GM11168 (cell line): ENCODE results near the gene TSPYL1.

Source experiments
- in situ Hi-C: fragments of 300-500 bp; cut with MboI; formaldehyde crosslinking; loops from one replicate; pipeline ENCODE4 v1.12.0; 2022; ENCODE audit warnings: low sequenced_read_pairs; ENCODE audit not compliant: unreplicated experiment

The TSPYL1 gene

GRCh38 chr6:116266803-116267202 is 12.9 kb downstream of the TSPYL1 start:
- in situ Hi-C loops, result loop anchor here (10.0 kb wide), 1 partner anchor 278 kb away; the partner anchor contains the start of gene TRAPPC3L

- in situ Hi-C loops, result loop anchor here (10.0 kb wide), 1 partner anchor 280 kb away; the partner anchor contains the start of gene TRAPPC3L
Measured at GRCh38 chr6:116265041-116265829, 14.5 kb downstream of the TSPYL1 start.

- in situ Hi-C loops, result loop anchor here (10.0 kb wide), 1 partner anchor 281 kb away; the partner anchor contains the start of gene TRAPPC3L
Measured at GRCh38 chr6:116263353-116263752, 16.4 kb downstream of the TSPYL1 start.

- in situ Hi-C loops, result no loop called here
Measured at GRCh38 chr6:116258520-116258919, 21.2 kb downstream of the TSPYL1 start.

- in situ Hi-C loops, result no loop called here
Measured at GRCh38 chr6:116256694-116257093, 23.0 kb downstream of the TSPYL1 start.

- in situ Hi-C loops, result no loop called here
Measured at GRCh38 chr6:116255246-116255800, 24.4 kb downstream of the TSPYL1 start.

- in situ Hi-C loops, result no loop called here
Measured at GRCh38 chr6:116254297-116255056, 25.3 kb downstream of the TSPYL1 start.

- in situ Hi-C loops, result no loop called here
Measured at GRCh38 chr6:116253505-116254296, 26.0 kb downstream of the TSPYL1 start, which contains the start of gene TSPYL4. Gene TSPYL4 (minus strand): TSS chr6:116254075. CDS start chr6:116254008, 67 bp downstream.

GRCh38 chr6:116253188-116253504 is 26.6 kb downstream of the TSPYL1 start:
- in situ Hi-C loops, result no loop called here

- in situ Hi-C loops, result no loop called here
Measured at GRCh38 chr6:116251568-116252384, 28.0 kb downstream of the TSPYL1 start.

- in situ Hi-C loops, result no loop called here
Measured at GRCh38 chr6:116248577-116248976, 31.2 kb downstream of the TSPYL1 start.

GRCh38 chr6:116247285-116247684 is 32.4 kb downstream of the TSPYL1 start:
- in situ Hi-C loops, result no loop called here

- in situ Hi-C loops, result no loop called here
Measured at GRCh38 chr6:116246089-116246488, 33.6 kb downstream of the TSPYL1 start.

- in situ Hi-C loops, result no loop called here
Measured at GRCh38 chr6:116244284-116244683, 35.4 kb downstream of the TSPYL1 start.

GRCh38 chr6:116239856-116240255 is 39.9 kb downstream of the TSPYL1 start:
- in situ Hi-C loops, result no loop called here

GRCh38 chr6:116239256-116239655 is 40.5 kb downstream of the TSPYL1 start:
- in situ Hi-C loops, result no loop called here

GRCh38 chr6:116238083-116238482 is 41.6 kb downstream of the TSPYL1 start:
- in situ Hi-C loops, result no loop called here

- in situ Hi-C loops, result no loop called here
Measured at GRCh38 chr6:116234689-116235088, 45.0 kb downstream of the TSPYL1 start.

GRCh38 chr6:116229287-116229913 is 50.3 kb downstream of the TSPYL1 start:
- in situ Hi-C loops, result no loop called here
